Heart left ventricle (tissue), 16 donors: ENCODE measurements around the gene LMNTD2. TPM values are rescaled to one million over a fixed set of nuclear protein-coding genes. Genes with fewer than 3 reads are reported as not detected.
A peak's percentile ranks its signal among the peaks of the same experiment; 100 is the strongest.

Experiments used
- ATAC-seq, 4 donors: fragments of 200-7000 bp; cut with Tn5 transposase; one replicate each; pipeline ENCODE4 v1.9.1; 2020 to 2022; ENCODE audit warnings: moderate library complexity in 4 of 4, mild to moderate bottlenecking in 3 of 4, moderate number of reproducible peaks in 1 of 4
- DNase-seq, 5 donors: peaks; one replicate each; pipeline ENCODE4 v3.0.0-alpha.2; 2020
- H3K27ac ChIP-seq, 12 donors: fragments of 200-600 bp; sonication (generic) in 4 of 12; one replicate each; pipeline versions ENCODE4 v1.5.0 to v1.8.0; 2016 to 2022; ENCODE audit warnings: mild to moderate bottlenecking in 2 of 12
- H3K27me3 ChIP-seq, 9 donors: fragments of 200-600 bp; sonication (generic) in 2 of 9; one replicate each; pipeline versions ENCODE4 v1.5.1 to v1.8.0; 2016 to 2022; ENCODE audit warnings: mild to moderate bottlenecking in 3 of 9
- H3K36me3 ChIP-seq, 9 donors: fragments of 200-600 bp; sonication (generic) in 2 of 9; one replicate each; pipeline versions ENCODE4 v1.5.0 to v1.8.0; 2018 to 2022; ENCODE audit warnings: mild to moderate bottlenecking in 2 of 9
- H3K4me1 ChIP-seq, 12 donors: fragments of 200-600 bp; sonication (generic) in 4 of 12; one replicate each; pipeline versions ENCODE4 v1.5.0 to v1.8.0; 2016 to 2022; ENCODE audit warnings: mild to moderate bottlenecking in 3 of 12
- H3K4me3 ChIP-seq, 12 donors: fragments of 200-600 bp; sonication (generic) in 4 of 12; one replicate each; pipeline versions ENCODE4 v1.5.0 to v1.8.0; 2017 to 2022; ENCODE audit warnings: mild to moderate bottlenecking in 9 of 12, moderate library complexity in 4 of 12
- H3K9me3 ChIP-seq, 12 donors: fragments of 200-600 bp; sonication (generic) in 4 of 12; one replicate each; pipeline versions ENCODE4 v1.5.0 to v1.8.0; 2016 to 2022; ENCODE audit warnings: mild to moderate bottlenecking in 1 of 12
- CTCF ChIP-seq, 12 donors: fragments of 200-600 bp; sonication (generic) in 4 of 12; IDR thresholded peaks; one replicate each; pipeline versions ENCODE4 v1.5.0 to v1.8.0; 2018 to 2022; ENCODE audit warnings: antibody characterized with exemption in 12 of 12, mild to moderate bottlenecking in 5 of 12
- POLR2A ChIP-seq, 2 donors: fragments of 450-650 bp; IDR thresholded peaks; one replicate each; pipeline ENCODE4 v1.6.1; 2017; ENCODE audit warnings: antibody characterized with exemption in 2 of 2, mild to moderate bottlenecking in 2 of 2, moderate library complexity in 2 of 2
- WGBS, 4 donors: extraction: QIAGEN DNeasy Blood & Tissue Kit in 2 of 4; methylation state at CpG; one replicate each; pipeline versions ENCODE4 v1.1.5 to v1.1.7; 2013 to 2018; 5-methylcytosine and 5-hydroxymethylcytosine counted together
- intact Hi-C, 10 donors: fragments of 100-400 bp; cut with DNase I; formaldehyde crosslinking; loops; one replicate each; pipeline versions ENCODE4 v1.11.1 to v1.14.2; 2022
- polyA plus RNA-seq, 2 donors: library from polyadenylated mRNA; stranded (reverse); fragments of 200-250 nt; gene quantifications; one replicate each; pipeline ENCODE4 v1.2.3, GENCODE V29; 2013
- total RNA-seq, 9 donors: library from RNA; depleted of rRNA in 2 of 9; stranded (reverse); fragments of >200 nt in 2 of 9; fragmentation: NEBNext Ultra II Directional in 3 of 9; extraction: Animal tissue kit (Norgen Biotek cat#: 25700) in 3 of 9; gene quantifications; one replicate each; pipeline versions ENCODE4 v1.1.0 to v1.2.4, GENCODE V29; 2016 to 2023
- donor health status: ischemic (EF 13 %, LVEDD 7.1; RV severe dilation, severe dysfunction).
- donor health status: healthy with polysubstance abuse.
- donor health status: DM: no; HTN: yes; CAD: no.
- donor health status: DM: no; HTN: no; CAD: no.
- donor health status: ischemic (EF 25% LVEDD 6.9; RV normal size, moderate dysfunction).
- donor health status: ischemic (EF 25% LVEDD 5.7; RV mildly dilated, moderate dysfunction).
- donor health status: healthy.
- donor health status: DM: yes; HTN: yes; CAD: no.
- donor health status: ischemic (EF 35%, LVEDD 5.7; RV mildly dilated, moderate dysfunction).
- donor health status: nonischemic (EF 11% LVEDD 7.7; RV severe dilation, severe dysfunction).
- donor health status: DM: yes; HTN: yes; CAD: no.
- donor health status: PGD.
- donor health status: ischemic (EF 29% LVEDD 5.4; RV normal size, mild dysfunction).
- donor health status: nonischemic (EF 23%, LVEDD 6.1; RV moderate dilation, normal function).

Gene LMNTD2
- total and polyA plus RNA-seq, 11 donors, result 0.10 to 1.6 (median 0.36) TPM; not detected in 2

GRCh38 chr11:554428-555226 is 5.9 kb downstream of the LMNTD2 start:
- Histone ChIP-seq H3K27me3 (peaks cover 27 to 87% (median 58%) of the 10 kb centered on the region in 9 donors), H3K36me3 (no peaks in the 10 kb centered on the region), H3K4me3 (peak overlapping the region in 9 of 12 donors; percentile 10 to 50 (median 25)), H3K27ac (no peak overlapping the region), H3K4me1 (peaks cover 0 to 22% (median 13%) of the 10 kb centered on the region in 12 donors), H3K9me3 (no peaks in the 10 kb centered on the region)
- DNase-seq (peak in 3 of 5 donors; percentile 49 to 59 (median 55)), ATAC-seq (peak in 3 of 4 donors; percentile 29 to 69 (median 56))
- 0 to 13% (median 9%) methylated on average over 1 to 57 of the region's 60 CpGs for WGBS, 4 donors
- intact Hi-C loops, result loop anchor here in 9 of 10 donors (1.0 to 5.0 kb wide), 7 partner anchors 73 to 173 kb away; partner anchors contain the start of gene SCT (in 1 of the 9)
- TF ChIP-seq CTCF (IDR thresholded peaks at IDR 0.05) (peak; percentile 38 to 66 (median 54)), POLR2A (IDR thresholded peaks at IDR 0.05) (no peak)

GRCh38 chr11:553988-554340 is 6.6 kb downstream of the LMNTD2 start:
- H3K27ac ChIP-seq, result no peak overlapping the region
- intact Hi-C loops, result loop anchor here in 3 of 10 donors (2.0 to 5.0 kb wide), 3 partner anchors 75 to 173 kb away; no protein-coding TSS in a partner anchor
- no peak for TF ChIP-seq POLR2A (IDR thresholded peaks at IDR 0.05)
- no peak for TF ChIP-seq CTCF (IDR thresholded peaks at IDR 0.05)
- DNase-seq (no peak), ATAC-seq (no peak)
- H3K4me3 ChIP-seq, result no peak overlapping the region
- 49 to 78% (median 54%) methylated on average over 7 to 11 of the region's 11 CpGs for WGBS, 4 donors
- peaks cover 27 to 80% (median 54%) of the 10 kb centered on the region in 9 donors for H3K27me3 ChIP-seq
- no peaks in the 10 kb centered on the region for H3K36me3 ChIP-seq
- H3K4me1 ChIP-seq, result peaks cover 0 to 22% (median 13%) of the 10 kb centered on the region in 12 donors
- no peaks in the 10 kb centered on the region for H3K9me3 ChIP-seq

GRCh38 chr11:553083-553987 is 7.2 kb downstream of the LMNTD2 start:
- TF ChIP-seq CTCF (IDR thresholded peaks at IDR 0.05), result no peak
- no peak for TF ChIP-seq POLR2A (IDR thresholded peaks at IDR 0.05)
- H3K27me3 ChIP-seq, result peaks cover 27 to 74% (median 48%) of the 10 kb centered on the region in 9 donors
- intact Hi-C loops, result loop anchor here in 1 of 10 donors (5.0 kb wide), 1 partner anchor 174 kb away; no protein-coding TSS in a partner anchor
- H3K36me3 ChIP-seq, result no peaks in the 10 kb centered on the region
- DNase-seq, result no peak
- no peak overlapping the region for H3K27ac ChIP-seq
- H3K4me3 ChIP-seq, result no peak overlapping the region
- no peak for ATAC-seq
- peaks cover 0 to 22% (median 13%) of the 10 kb centered on the region in 12 donors for H3K4me1 ChIP-seq
- 78 to 88% (median 86%) methylated on average over 20 to 27 of the region's 27 CpGs for WGBS, 4 donors
- H3K9me3 ChIP-seq, result no peaks in the 10 kb centered on the region
